Erythroblast (primary cell): ENCODE results near the gene GAD1.

Experiments used
- DNase-seq, 2 experiments: peaks; one replicate each; lab custom pipeline; 2025; lab: John Stamatoyannopoulos, UW
- GATA1 ChIP-seq: IDR thresholded peaks from 2 replicates; pipeline ENCODE4 v1.6.1; 2011; ENCODE audit warnings: low read depth, mild to moderate bottlenecking, control low read depth, low read length, moderate library complexity
- POLR2A ChIP-seq: IDR thresholded peaks from 2 replicates; pipeline ENCODE4 v1.6.1; 2011; ENCODE audit warnings: mild to moderate bottlenecking, low read length

GAD1 gene

DNA sequence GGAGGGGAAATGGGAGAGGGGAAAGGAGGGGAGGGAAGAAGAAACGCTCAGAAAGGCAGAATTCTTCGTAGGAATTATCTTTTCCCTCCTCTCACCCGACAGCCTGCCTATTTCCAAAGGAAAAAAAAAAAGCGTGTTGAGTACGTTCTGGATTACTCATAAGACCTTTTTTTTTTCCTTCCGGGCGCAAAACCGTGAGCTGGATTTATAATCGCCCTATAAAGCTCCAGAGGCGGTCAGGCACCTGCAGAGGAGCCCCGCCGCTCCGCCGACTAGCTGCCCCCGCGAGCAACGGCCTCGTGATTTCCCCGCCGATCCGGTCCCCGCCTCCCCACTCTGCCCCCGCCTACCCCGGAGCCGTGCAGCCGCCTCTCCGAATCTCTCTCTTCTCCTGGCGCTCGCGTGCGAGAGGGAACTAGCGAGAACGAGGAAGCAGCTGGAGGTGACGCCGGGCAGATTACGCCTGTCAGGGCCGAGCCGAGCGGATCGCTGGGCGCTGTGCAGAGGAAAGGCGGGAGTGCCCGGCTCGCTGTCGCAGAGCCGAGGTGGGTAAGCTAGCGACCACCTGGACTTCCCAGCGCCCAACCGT, at the start of gene GAD1:
Gene GAD1 (plus strand): TSS at position 384 of the 589 bp plus-strand sequence. CDS start 1,705 bp downstream, outside the sequence.
- DNase-seq: peak; percentile 59
- TF ChIP-seq GATA1 (no peak), POLR2A (peak; percentile 70)

DNA sequence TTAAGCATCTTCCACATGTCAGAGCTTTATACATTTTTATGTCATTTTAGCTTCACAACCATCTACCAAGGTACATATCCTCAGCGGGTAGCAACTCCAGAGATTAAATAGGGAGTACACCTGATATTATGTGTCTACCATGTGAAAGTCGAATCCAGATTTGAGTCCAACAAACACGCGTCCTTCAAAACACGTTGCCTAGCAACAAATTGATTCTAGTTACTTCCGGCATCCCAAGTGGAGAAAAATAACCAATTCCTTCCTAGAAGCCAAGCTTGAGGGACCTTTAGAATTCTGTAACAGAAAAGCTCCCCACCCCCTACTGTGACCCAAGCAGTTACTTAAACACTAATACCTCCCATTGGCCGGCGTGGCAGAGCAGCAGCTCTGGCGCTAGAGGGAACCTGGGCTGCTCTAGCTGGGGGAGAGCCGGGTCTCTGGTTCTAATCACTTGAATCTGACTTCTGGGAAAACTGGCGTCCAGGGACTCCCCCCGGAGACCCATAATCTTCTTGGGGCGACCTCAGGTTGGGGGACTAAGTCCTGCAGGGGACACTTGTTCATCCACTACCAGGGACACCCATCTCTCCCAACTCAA, 46.6 kb upstream of the GAD1 start, which contains the start of gene ERICH2:
Gene ERICH2 (plus strand): TSS at position 371 of the 598 bp plus-strand sequence. CDS start 304 bp downstream, outside the sequence.
- TF ChIP-seq POLR2A (peak; percentile 54), GATA1 (no peak)
- DNase-seq: peak; percentile 64

DNA sequence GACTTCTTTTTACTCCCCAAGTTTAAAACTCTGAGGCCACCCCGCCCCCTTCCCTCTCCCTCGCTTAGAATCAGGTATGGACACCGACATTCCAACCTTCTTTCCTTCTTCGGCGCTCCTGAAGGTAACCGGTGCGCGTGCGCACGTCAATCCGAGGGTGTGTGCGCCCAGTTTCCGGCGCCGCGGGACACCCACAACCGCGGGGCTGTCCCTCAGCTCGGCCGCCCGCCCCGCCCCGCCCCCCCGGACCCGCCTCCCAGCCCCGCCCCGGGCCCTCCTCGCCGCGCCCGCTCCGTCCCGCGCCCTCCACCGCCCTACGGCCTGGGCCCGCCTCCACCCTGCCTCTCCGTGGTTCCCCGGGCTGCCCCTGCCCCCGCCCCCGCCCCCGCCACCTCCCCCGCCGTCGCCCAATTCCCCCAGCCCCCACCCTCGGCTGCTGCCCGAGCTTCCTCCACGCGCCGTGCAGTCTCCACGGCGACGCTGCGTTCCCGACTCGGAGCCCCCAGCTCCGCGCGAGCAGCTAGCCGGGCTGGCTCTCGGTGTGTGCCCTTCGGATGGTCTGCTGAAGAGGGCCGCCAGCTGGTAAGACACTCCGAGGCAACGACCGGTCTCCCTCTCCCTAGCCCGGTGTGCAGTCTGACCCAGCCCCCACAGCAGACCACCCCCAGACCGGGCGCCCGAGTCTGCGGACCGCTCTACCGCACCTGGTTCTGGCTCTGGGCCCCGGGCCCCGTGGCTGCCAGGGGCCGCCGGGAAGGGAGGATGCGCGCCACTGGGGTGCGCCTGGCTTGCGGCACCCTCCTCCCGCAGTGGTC, 45.9 kb upstream of the GAD1 start:
- TF ChIP-seq GATA1: no peak
- TF ChIP-seq POLR2A: no peak
- DNase-seq: peak; percentile 83 to 86

DNA sequence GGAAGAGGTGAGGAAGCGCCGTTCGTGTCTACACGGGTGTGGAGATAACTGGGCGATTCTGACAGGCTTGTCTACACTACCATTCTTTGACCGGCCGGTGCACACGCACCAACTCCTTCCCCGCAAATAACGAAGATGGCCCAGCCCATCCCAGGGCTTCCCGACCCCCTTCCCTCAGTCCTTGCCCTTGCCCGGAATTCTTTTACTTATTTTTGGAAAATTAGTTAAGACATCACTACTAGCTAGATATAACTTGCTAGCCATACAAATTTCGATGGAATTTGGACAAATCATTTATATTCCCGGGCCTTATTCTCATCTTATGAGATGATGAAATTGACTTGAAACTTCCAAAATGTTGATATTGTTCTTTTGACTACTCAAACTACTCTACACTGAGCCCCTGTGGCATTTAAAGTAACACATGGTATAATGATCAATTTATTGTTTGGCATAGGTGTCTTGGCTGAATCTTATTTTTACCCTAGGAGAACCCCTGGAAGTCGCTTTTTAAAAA, 45.2 kb upstream of the GAD1 start:
- TF ChIP-seq GATA1: no peak
- no peak for TF ChIP-seq POLR2A
- no peak for DNase-seq

DNA sequence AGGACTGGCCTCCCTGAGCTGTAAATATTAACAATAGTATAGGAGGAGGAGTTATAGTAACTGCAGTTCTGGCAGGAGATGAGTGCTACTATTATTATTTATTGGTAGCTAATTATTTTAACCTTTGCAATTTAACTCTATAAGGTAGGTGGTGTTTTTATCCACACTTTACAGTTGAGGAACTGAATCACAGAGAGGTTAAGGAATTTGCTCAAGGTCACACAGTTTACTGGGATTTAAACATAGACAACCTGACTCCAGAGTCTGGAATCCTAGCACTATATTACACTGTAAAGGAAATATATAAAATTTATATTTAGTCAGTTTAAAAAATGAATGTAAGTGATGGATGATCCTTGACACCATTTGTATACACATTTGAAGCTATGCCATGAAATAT, 44.4 kb upstream of the GAD1 start:
- DNase-seq: no peak
- TF ChIP-seq GATA1: no peak
- no peak for TF ChIP-seq POLR2A

DNA sequence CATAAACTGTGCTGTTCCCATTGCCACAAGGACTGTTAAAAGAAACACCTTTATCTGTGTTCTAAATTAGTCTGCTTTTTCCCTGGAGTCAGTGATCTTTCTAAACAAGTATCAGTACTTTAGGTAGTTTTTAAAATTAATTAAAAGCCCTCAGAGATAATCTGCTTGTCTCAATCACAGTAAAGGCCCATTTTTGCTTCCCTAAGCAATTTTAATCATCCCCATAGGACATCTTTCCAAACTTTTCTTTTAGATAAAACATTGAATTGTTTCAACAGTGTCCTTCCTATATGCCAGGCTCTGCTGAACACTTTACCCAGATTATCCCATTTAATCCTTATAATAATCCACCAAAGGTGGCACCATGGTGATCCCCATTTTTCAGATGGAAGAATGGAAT, 42.6 kb upstream of the GAD1 start:
- TF ChIP-seq POLR2A (no peak), GATA1 (no peak)
- no peak for DNase-seq

DNA sequence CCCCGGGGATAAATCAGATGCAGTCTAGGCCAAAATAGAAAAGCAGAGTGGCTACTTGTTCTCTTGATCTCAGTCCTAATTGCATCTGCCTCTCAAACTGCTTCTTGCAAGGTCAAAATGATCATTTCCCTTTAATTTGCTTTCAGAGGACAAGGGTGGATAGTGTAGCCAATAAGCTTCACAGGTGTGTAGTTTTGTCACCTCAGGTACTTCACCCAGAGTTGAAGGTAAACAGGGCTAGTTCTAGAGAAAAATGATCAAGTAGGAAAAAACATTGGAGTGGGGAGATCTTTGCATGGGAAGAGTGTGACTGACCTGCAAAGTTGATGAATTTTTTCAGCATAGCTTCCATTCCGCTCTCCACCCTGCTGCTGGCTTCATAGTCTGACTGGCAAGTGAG, 37.8 kb upstream of the GAD1 start:
- TF ChIP-seq POLR2A (no peak), GATA1 (no peak)
- no peak for DNase-seq

DNA sequence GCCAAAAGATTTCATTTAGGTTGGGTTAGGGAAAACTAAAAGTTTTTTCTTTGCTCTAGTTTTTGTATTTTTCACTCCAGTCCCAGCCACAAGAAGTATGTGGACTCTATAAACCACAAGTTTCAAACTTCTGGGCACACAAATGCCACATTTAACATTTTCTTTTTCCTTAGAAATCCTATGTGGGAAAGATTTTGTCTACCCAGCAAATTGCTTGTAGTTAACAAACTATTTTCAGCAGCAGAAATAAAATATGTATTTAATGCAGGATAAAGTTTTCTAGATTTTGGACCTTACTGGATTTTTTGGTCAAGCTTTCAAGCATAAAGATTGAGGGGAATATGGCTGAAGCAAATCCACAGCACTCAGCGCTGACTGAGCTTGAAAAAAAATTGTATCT, 37.4 kb upstream of the GAD1 start:
- TF ChIP-seq GATA1 (no peak), POLR2A (no peak)
- no peak for DNase-seq

DNA sequence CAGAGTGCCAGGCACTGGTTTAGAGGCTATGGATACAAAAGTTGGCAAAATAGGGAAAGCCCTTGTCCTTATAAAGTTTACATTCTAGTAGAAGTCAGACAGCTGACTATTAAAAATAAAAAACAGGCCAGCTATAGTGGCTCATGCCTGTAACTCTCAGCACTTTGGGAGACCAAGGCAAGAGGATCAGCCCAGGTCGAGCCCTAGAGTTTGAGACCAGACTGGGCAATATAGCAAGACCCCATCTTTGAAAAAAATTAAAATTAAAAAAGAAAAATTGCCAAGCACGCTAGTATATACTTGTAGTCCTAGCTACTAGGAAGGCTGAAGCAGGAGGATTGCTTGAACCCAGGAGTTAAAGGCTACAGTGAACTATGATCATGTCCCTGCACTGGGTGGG, 34.0 kb upstream of the GAD1 start:
- TF ChIP-seq POLR2A: no peak
- TF ChIP-seq GATA1: no peak
- DNase-seq: no peak

DNA sequence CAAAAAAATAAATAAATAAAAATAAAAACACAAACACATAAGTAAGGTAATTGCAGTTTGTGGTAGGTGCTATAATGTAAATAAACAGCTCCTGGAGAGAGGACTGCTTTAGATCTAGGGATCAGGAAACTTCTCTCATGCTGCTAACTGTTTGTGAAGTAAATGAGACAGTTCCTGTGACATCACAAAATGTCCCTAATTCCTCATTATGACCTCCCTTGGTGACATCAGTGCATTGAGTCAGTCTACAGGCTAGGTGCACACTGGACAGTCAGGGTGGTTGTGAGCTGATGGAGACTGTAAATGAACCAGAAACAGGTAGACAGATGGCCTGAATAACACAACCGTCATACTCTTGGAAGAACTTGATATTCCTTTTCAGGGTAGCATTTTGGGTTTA, 33.1 kb upstream of the GAD1 start:
- no peak for DNase-seq
- TF ChIP-seq POLR2A (no peak), GATA1 (no peak)

DNA sequence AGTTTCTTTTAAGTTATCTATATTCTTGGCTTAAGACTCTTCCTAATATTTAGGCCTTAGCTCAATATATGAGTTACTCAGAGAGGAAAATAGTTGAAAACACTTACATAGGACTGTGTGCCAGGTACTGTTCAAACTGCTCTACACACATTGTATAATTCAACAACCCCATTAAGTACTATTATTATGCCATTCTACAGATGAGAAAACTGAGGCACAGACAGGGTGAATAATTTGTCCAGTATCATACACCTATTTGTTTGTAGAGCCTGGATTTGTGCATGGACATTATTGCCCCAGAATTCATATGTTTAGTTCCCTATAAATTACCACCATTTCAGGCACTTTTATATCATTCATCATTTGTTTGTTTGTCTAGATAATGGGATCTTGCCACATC, 17.7 kb upstream of the GAD1 start:
- DNase-seq: no peak
- TF ChIP-seq POLR2A: no peak
- no peak for TF ChIP-seq GATA1

DNA sequence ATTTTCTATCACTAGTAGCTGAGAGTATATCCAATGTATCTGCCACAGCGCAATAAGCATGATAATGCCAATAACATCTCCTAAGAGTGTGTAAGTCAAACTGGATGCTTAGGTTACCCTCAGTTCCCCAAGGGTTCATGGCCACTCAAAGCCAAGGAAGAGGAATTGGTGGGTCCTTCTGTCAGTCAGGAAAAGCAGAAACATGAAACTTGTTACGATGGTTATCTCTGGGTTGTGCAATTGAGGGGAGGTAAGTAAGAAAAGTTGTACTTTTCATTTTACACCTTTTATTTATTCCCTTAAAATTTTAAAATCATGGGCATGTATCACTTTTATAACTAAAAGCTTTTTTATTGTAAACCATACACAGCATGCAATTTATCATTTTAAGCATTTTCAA, 10.1 kb upstream of the GAD1 start:
- TF ChIP-seq GATA1 (no peak), POLR2A (no peak)

DNA sequence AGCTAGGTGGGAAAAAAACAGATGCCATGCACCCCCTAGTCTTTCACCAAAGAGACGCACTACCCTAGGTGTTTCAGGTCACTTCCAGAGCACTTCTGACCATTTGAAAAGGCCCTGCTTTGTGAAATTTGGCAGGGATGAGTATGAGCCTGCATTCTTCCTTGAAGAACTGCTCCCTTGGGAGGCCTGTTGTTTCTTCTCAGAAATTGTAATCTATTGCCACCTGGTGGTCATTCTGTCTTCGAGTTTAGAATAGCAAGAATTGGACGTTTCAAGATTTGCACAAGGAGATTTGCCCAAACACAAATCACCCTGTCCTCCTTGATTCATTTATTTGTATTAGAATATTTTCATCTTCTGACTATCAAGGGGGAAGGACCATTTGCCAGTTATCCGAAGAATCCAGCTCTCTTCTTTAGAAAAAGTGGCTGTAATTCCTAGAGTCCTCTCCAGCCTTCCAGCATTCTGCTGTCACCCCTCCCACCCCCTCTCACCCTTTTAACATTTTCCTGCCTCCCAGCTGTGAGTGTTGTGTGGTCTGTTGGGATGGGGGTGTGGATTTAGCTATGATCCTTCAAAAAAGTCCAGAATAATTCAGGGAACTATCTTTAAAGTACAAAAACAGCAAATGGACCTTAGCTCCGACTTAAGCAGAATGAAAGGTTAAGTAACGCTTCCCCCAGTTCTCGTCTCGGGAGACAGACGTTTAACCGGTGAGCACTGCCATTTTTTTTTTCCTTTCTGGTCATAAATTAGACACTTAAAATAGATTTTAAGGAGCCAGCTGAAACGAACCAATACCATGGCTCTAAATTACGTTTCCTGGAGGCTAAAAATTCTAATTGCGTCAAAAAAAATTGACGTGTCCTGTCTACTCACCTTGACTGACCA, 3.7 kb upstream of the GAD1 start:
- peak; percentile 67 to 79 for DNase-seq
- TF ChIP-seq GATA1 (no peak), POLR2A (no peak)

More for the DNA sequence above, 10.1 kb upstream of the GAD1 start:
- DNase-seq: no peak
